Activated CD4-positive, alpha-beta T cell treated with anti-CD3 and anti-CD28 coated beads, Interleukin-2, amount 10 ng/mL, durations not matched to agents 7 days and 5 days (primary cell): ENCODE measurements around the gene YJEFN3. TPM values are rescaled to one million over a fixed set of nuclear protein-coding genes. Genes with fewer than 3 reads are reported as not detected.

ENCODE experiments used
- CTCF ChIA-PET: fragments of 350-600 bp; sonication (Branson Sonifier 250); formaldehyde crosslinking; loops from one replicate; lab custom pipeline; 2021; ENCODE audit warnings: antibody characterized with exemption; lab: Charles Lee
- POLR2A ChIA-PET: fragments of 350-600 bp; sonication (Branson Sonifier 250); formaldehyde crosslinking; loops from one replicate; lab custom pipeline; 2021; ENCODE audit warnings: antibody characterized with exemption; lab: Charles Lee
- DNase-seq: peaks from one replicate; pipeline ENCODE4 v3.0.0-alpha.2; 2020
- H3K27ac Mint-ChIP-seq: one replicate; pipeline ENCODE4 v1.8.0; 2021; ENCODE audit warnings: mild to moderate bottlenecking, moderate library complexity, mixed read lengths
- H3K27me3 Mint-ChIP-seq: one replicate; pipeline ENCODE4 v1.8.0; 2021; ENCODE audit warnings: mixed read lengths
- H3K36me3 Mint-ChIP-seq: one replicate; pipeline ENCODE4 v1.8.0; 2021; ENCODE audit warnings: low read depth, mixed read lengths
- H3K4me1 Mint-ChIP-seq: one replicate; pipeline ENCODE4 v1.8.0; 2021; ENCODE audit warnings: mixed read lengths
- H3K4me3 Mint-ChIP-seq: one replicate; pipeline ENCODE4 v1.8.0; 2021; ENCODE audit warnings: mild to moderate bottlenecking, moderate library complexity, mixed read lengths
- H3K9me3 Mint-ChIP-seq: one replicate; pipeline ENCODE4 v1.8.0; 2021; ENCODE audit warnings: mixed read lengths
- total RNA-seq, 2 experiments: library from RNA; stranded (reverse); gene quantifications; one replicate each; pipeline ENCODE4 v1.2.3, GENCODE V29; 2021

YJEFN3 gene
- total RNA-seq, 2 experiments from 2014 or later, result 12.8 to 13.2 TPM

- DNase-seq, result no peak
- CTCF ChIA-PET, result interaction anchor here (0.9 to 4.2 kb wide), 29 partner anchors 8 to 344 kb away, joined by 3 to 50 read pairs (median 4); partner anchors contain the start of genes GATAD2A, NDUFA13 and TSSK6
- H3K4me3 Mint-ChIP-seq, result peak overlapping the region; percentile 62
- no peaks in the 10 kb centered on the region for H3K27me3 Mint-ChIP-seq
- POLR2A ChIA-PET, result interaction anchor here (0.9 kb wide), 1 partner anchor 125 kb away, joined by 3 read pairs; no protein-coding TSS in a partner anchor
- H3K36me3 Mint-ChIP-seq, result peaks cover 35% of the 10 kb centered on the region
- no peaks in the 10 kb centered on the region for H3K9me3 Mint-ChIP-seq
- peak overlapping the region; percentile 100 for H3K27ac Mint-ChIP-seq
- H3K4me1 Mint-ChIP-seq, result peaks cover 48% of the 10 kb centered on the region
These were observed 38.9 kb upstream of the YJEFN3 start for GRCh38 chr19:19489804-19490204.

- DNase-seq, result peak; percentile 90
- Mint-ChIP-seq H3K36me3 (peaks cover 34% of the 10 kb centered on the region), H3K4me3 (no peak overlapping the region), H3K27ac (peak overlapping the region; percentile 100), H3K27me3 (no peaks in the 10 kb centered on the region), H3K4me1 (peaks cover 46% of the 10 kb centered on the region), H3K9me3 (no peaks in the 10 kb centered on the region)
- CTCF ChIA-PET, result interaction anchor here (0.6 to 4.2 kb wide), 34 partner anchors 9 to 345 kb away, joined by 3 to 50 read pairs (median 4); partner anchors contain the start of genes GATAD2A, NDUFA13 and TSSK6
- POLR2A ChIA-PET, result interaction anchor here (0.9 to 1.0 kb wide), 2 partner anchors 84 to 126 kb away, joined by 3 read pairs; no protein-coding TSS in a partner anchor
These were observed 38.3 kb upstream of the YJEFN3 start for GRCh38 chr19:19490214-19490968.

- ChIA-PET POLR2A (interaction anchor here (0.5 to 1.0 kb wide), 2 partner anchors 85 to 86 kb away, joined by 3 read pairs; partner anchors contain the start of gene GATAD2A), CTCF (interaction anchor here (0.6 to 4.2 kb wide), 19 partner anchors 10 to 175 kb away, joined by 3 to 50 read pairs (median 6); partner anchors contain the start of gene MAU2)
- H3K4me3 Mint-ChIP-seq, result no peak overlapping the region
- DNase-seq, result no peak
- peaks cover 37% of the 10 kb centered on the region for H3K36me3 Mint-ChIP-seq
- peaks cover 40% of the 10 kb centered on the region for H3K4me1 Mint-ChIP-seq
- H3K27me3 Mint-ChIP-seq, result no peaks in the 10 kb centered on the region
- peak overlapping the region; percentile 100 for H3K27ac Mint-ChIP-seq
- no peaks in the 10 kb centered on the region for H3K9me3 Mint-ChIP-seq
These were observed 37.2 kb upstream of the YJEFN3 start for GRCh38 chr19:19491321-19492025.

DNA sequence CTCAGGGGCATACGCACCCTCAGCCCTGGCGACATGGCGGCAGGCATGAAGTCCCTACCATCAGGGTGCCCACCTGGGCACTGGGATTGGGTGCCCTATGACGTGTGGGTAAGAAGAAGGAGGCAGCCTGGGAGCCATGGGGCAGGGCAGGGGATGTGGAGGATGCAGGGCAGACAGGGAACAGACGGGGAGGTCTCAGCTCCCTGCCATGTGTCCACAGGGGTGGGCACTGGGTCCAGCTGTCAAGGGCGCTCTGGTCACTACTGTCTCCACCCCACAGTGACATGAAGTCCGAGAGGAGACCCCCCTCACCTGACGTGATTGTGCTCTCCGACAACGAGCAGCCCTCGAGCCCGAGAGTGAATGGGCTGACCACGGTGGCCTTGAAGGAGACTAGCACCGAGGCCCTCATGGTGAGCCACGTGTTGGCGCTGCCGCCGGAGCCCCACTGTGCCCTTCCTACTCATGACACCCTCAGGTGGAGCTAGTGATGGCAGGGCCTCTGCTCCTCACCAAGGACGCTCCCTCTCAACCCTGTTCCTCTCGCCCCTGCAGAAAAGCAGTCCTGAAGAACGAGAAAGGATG is 36.6 kb upstream of the YJEFN3 start:
- no peaks in the 10 kb centered on the region for H3K9me3 Mint-ChIP-seq
- DNase-seq, result no peak
- H3K27ac Mint-ChIP-seq, result no peak overlapping the region
- peaks cover 34% of the 10 kb centered on the region for H3K4me1 Mint-ChIP-seq
- CTCF ChIA-PET, result interaction anchor here (0.7 to 4.2 kb wide), 4 partner anchors 16 to 414 kb away, joined by 3 to 50 read pairs (median 6); partner anchors contain the start of gene MAU2
- POLR2A ChIA-PET, result no interaction called here
- no peak overlapping the region for H3K4me3 Mint-ChIP-seq
- no peaks in the 10 kb centered on the region for H3K27me3 Mint-ChIP-seq
- H3K36me3 Mint-ChIP-seq, result peaks cover 39% of the 10 kb centered on the region

GRCh38 chr19:19493841-19494546 is 34.7 kb upstream of the YJEFN3 start:
- POLR2A ChIA-PET, result no interaction called here
- CTCF ChIA-PET, result no interaction called here
- Mint-ChIP-seq H3K4me1 (peaks cover 17% of the 10 kb centered on the region), H3K36me3 (peaks cover 43% of the 10 kb centered on the region), H3K27me3 (no peaks in the 10 kb centered on the region), H3K9me3 (no peaks in the 10 kb centered on the region), H3K27ac (peak overlapping the region; percentile 13), H3K4me3 (no peak overlapping the region)
- no peak for DNase-seq

DNA sequence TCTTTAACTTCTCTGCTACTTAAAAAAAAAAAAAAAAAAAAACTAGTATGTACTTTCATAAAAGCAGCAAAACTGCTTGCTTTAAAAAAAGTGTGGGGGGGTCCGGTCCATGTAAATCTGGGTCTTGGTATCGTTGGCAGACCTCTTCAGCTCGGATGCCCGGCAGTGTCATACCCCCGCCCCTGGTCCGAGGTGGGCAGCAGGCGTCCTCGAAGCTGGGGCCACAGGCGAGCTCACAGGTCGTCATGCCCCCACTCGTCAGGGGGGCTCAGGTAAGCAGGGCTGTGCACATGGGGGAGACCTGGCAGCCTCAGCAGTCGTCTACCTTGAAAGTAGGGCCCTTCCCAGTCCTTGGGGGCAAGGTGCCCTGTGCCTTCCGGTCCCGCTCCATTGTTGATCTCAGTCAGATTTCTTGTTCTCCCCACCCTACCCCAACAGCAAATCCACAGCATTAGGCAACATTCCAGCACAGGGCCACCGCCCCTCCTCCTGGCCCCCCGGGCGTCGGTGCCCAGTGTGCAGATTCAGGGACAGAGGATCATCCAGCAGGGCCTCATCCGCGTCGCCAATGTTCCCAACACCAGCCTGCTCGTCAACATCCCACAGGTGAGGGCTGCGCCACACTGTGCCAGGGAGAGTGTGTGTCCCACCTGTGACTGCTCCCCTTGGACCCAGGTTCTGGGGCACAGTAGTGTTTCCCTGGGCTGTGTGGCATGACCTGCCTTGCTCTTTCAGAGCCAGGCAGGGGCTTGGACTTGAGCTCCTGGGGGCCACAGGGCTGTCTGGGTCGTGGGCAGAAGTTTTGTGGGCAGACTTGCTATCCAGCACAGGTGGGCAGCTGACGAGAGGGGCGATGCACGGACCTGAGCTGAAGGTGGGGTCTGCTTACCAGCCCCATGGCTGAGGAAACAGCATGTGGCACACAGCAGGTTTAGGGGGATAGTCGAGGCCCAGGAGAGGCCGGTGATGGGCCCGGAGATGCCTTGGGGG is 32.8 kb upstream of the YJEFN3 start:
- Mint-ChIP-seq H3K36me3 (peaks cover 42% of the 10 kb centered on the region), H3K4me3 (no peak overlapping the region), H3K27me3 (no peaks in the 10 kb centered on the region), H3K4me1 (no peaks in the 10 kb centered on the region), H3K9me3 (no peaks in the 10 kb centered on the region), H3K27ac (no peak overlapping the region)
- DNase-seq, result no peak
- POLR2A ChIA-PET, result no interaction called here
- CTCF ChIA-PET, result no interaction called here

- ChIA-PET POLR2A (no interaction called here), CTCF (no interaction called here)
- Mint-ChIP-seq H3K4me3 (no peak overlapping the region), H3K36me3 (peaks cover 50% of the 10 kb centered on the region), H3K9me3 (no peaks in the 10 kb centered on the region), H3K27ac (no peak overlapping the region), H3K27me3 (no peaks in the 10 kb centered on the region), H3K4me1 (no peaks in the 10 kb centered on the region)
- DNase-seq, result no peak
These were observed 30.3 kb upstream of the YJEFN3 start for GRCh38 chr19:19498255-19498991.

DNA sequence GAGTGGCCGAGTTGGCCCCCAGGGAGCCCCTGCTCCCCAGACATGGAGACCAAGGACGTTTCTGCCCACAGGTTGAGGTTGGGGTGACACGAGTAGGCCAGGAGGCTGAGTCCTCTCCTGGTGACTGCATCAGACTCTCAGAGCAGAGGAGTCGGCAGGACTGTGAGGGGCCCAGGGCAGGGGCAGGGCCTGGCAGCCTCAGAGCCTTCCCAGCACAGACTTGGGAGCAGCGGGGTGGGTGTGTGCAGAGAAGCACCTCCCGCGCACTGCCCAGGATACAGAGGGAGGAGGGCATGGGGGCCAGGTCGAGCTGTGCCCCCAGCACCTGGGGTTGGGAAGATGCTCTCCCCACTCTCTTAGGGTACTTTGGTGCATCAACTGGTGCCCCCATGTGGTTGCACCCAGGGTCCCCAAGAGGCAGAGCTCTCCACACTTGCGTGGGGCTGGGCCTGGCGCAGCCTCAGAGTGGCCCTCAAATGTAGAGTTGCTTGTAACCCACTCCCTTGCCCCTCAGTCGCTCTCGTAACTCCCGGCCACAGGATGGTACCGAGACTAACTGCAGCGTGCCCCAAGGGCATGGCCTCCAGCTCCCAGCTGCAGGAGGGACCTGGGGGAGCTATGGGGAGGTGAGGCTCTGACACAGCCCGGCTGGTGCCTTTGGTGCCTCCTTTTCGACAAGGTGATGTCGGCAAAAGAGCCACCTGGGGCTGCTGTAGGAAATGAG is 29.3 kb upstream of the YJEFN3 start:
- no peaks in the 10 kb centered on the region for H3K4me1 Mint-ChIP-seq
- H3K27ac Mint-ChIP-seq, result no peak overlapping the region
- H3K9me3 Mint-ChIP-seq, result no peaks in the 10 kb centered on the region
- H3K4me3 Mint-ChIP-seq, result no peak overlapping the region
- H3K36me3 Mint-ChIP-seq, result peaks cover 48% of the 10 kb centered on the region
- no peaks in the 10 kb centered on the region for H3K27me3 Mint-ChIP-seq
- no peak for DNase-seq
- ChIA-PET POLR2A (no interaction called here), CTCF (no interaction called here)

- no peak overlapping the region for H3K4me3 Mint-ChIP-seq
- no peaks in the 10 kb centered on the region for H3K9me3 Mint-ChIP-seq
- no peak for DNase-seq
- H3K36me3 Mint-ChIP-seq, result peaks cover 39% of the 10 kb centered on the region
- H3K27me3 Mint-ChIP-seq, result no peaks in the 10 kb centered on the region
- no peak overlapping the region for H3K27ac Mint-ChIP-seq
- ChIA-PET CTCF (no interaction called here), POLR2A (no interaction called here)
- no peaks in the 10 kb centered on the region for H3K4me1 Mint-ChIP-seq
These were observed 27.6 kb upstream of the YJEFN3 start for GRCh38 chr19:19500975-19501644.

GRCh38 chr19:19501798-19502197 is 26.9 kb upstream of the YJEFN3 start:
- Mint-ChIP-seq H3K4me1 (no peaks in the 10 kb centered on the region), H3K9me3 (no peaks in the 10 kb centered on the region), H3K27me3 (no peaks in the 10 kb centered on the region), H3K4me3 (no peak overlapping the region), H3K36me3 (peaks cover 43% of the 10 kb centered on the region), H3K27ac (no peak overlapping the region)
- DNase-seq, result no peak
- ChIA-PET POLR2A (no interaction called here), CTCF (no interaction called here)
